GM12865 (cell line): ENCODE data around the gene LCN12.

Source experiments
- DNase-seq: peaks from one replicate; pipeline ENCODE4 v3.0.0; 2010; ENCODE audit warnings: low read depth
- H3K4me3 ChIP-seq: 2 replicates; pipeline ENCODE4 v1.5.1; 2011; ENCODE audit warnings: mild to moderate bottlenecking, low read depth, low read length, control low read depth
- CTCF ChIP-seq: IDR thresholded peaks from 2 replicates; pipeline ENCODE4 v1.5.1; 2011; ENCODE audit warnings: low read length, control low read depth, low read depth, inconsistent platforms; ENCODE audit not compliant: insufficient read depth; ENCODE audit errors: missing control alignments

Gene LCN12

GRCh38 chr9:136921307-136921706 is 30.8 kb upstream of the LCN12 start:
- no peak for DNase-seq
- no peak for TF ChIP-seq CTCF
- no peak overlapping the region for H3K4me3 ChIP-seq

GRCh38 chr9:136921718-136922117 is 30.4 kb upstream of the LCN12 start:
- H3K4me3 ChIP-seq: no peak overlapping the region
- TF ChIP-seq CTCF: no peak
- no peak for DNase-seq

GRCh38 chr9:136922540-136922939 is 29.5 kb upstream of the LCN12 start:
- H3K4me3 ChIP-seq: no peak overlapping the region
- TF ChIP-seq CTCF: no peak
- no peak for DNase-seq

GRCh38 chr9:136923881-136924280 is 28.2 kb upstream of the LCN12 start:
- no peak for DNase-seq
- no peak overlapping the region for H3K4me3 ChIP-seq
- no peak for TF ChIP-seq CTCF

- DNase-seq: no peak
- no peak for TF ChIP-seq CTCF
- H3K4me3 ChIP-seq: no peak overlapping the region
Measured at GRCh38 chr9:136925414-136926153, 26.5 kb upstream of the LCN12 start.

- no peak overlapping the region for H3K4me3 ChIP-seq
- DNase-seq: no peak
- TF ChIP-seq CTCF: peak; percentile 11
Measured at GRCh38 chr9:136926154-136926704, 25.8 kb upstream of the LCN12 start.

GRCh38 chr9:136926749-136927148 is 25.3 kb upstream of the LCN12 start:
- DNase-seq: no peak
- H3K4me3 ChIP-seq: no peak overlapping the region
- TF ChIP-seq CTCF: no peak
